Uterus (tissue), 4 donors: ENCODE measurements around the gene SFXN3. TPM values are rescaled to one million over a fixed set of nuclear protein-coding genes. Genes with fewer than 3 reads are reported as not detected.

Source experiments
- DNase-seq, 2 donors: peaks; one replicate each; pipeline ENCODE4 v3.0.0-alpha.2; 2019 to 2020
- H3K27ac ChIP-seq, 2 donors: fragments of 200-600 bp; sonication (generic); 1 replicate in 1 of 2; 2 replicates in 1 of 2; pipeline ENCODE4 v1.5.1; 2016 to 2018
- H3K27me3 ChIP-seq, 2 donors: fragments of 200-600 bp; sonication (generic); one replicate each; pipeline ENCODE4 v1.5.1; 2018 to 2019; ENCODE audit warnings: control low read depth in 1 of 2
- H3K36me3 ChIP-seq, 2 donors: fragments of 200-600 bp; sonication (generic); one replicate each; pipeline ENCODE4 v1.5.1; 2019; ENCODE audit warnings: control low read depth in 1 of 2
- H3K4me1 ChIP-seq, 2 donors: fragments of 200-600 bp; sonication (generic); one replicate each; pipeline ENCODE4 v1.5.1; 2018 to 2019; ENCODE audit warnings: control low read depth in 1 of 2
- H3K4me3 ChIP-seq, 2 donors: fragments of 200-600 bp; sonication (generic); 1 replicate in 1 of 2; 2 replicates in 1 of 2; pipeline ENCODE4 v1.5.1; 2018 to 2019; ENCODE audit warnings: mild to moderate bottlenecking in 1 of 2
- H3K9me3 ChIP-seq, 2 donors: fragments of 200-600 bp; sonication (generic); one replicate each; pipeline ENCODE4 v1.5.1; 2019; ENCODE audit warnings: control low read depth in 1 of 2
- CTCF ChIP-seq, 4 experiments: fragments of 200-600 bp in 2 of 4; fragments of 450-650 bp in 2 of 4; sonication (generic) in 2 of 4; IDR thresholded peaks; one replicate each; pipeline ENCODE4 v1.5.1; 2016 to 2019; ENCODE audit warnings: antibody characterized with exemption in 4 of 4, mild to moderate bottlenecking in 2 of 4, moderate library complexity in 1 of 4
- POLR2A ChIP-seq, 2 donors: fragments of 450-650 bp; IDR thresholded peaks; one replicate each; pipeline ENCODE4 v1.6.1; 2016; ENCODE audit warnings: antibody characterized with exemption in 2 of 2, mild to moderate bottlenecking in 1 of 2, moderate library complexity in 1 of 2
- intact Hi-C: fragments of 100-400 bp; cut with DNase I; formaldehyde crosslinking; loops from one replicate; pipeline ENCODE4 v1.15.1; 2023; ENCODE audit warnings: low total_unique reads
- total RNA-seq, 4 donors: library from RNA; depleted of rRNA in 3 of 4; stranded (reverse); fragments of >200 nt in 3 of 4; gene quantifications; one replicate each; pipeline versions ENCODE4 v1.1.0 to v1.2.4, GENCODE V29; 2014 to 2023
- donor health status: DM: yes; HTN: yes; CAD: no.

Gene SFXN3
- total RNA-seq, 4 donors from 2014 or later: 34.6 to 161 (median 58.1) TPM

- intact Hi-C loops: no loop called here
- Histone ChIP-seq H3K27me3 (no peaks in the 10 kb centered on the region), H3K36me3 (no peaks in the 10 kb centered on the region), H3K4me1 (peaks cover 0 to 5% of the 10 kb centered on the region in 2 donors), H3K27ac (peak overlapping the region in 1 of 2 donors; percentile 95), H3K4me3 (no peak overlapping the region), H3K9me3 (no peaks in the 10 kb centered on the region)
- TF ChIP-seq CTCF (IDR thresholded peaks at IDR 0.05) (peak; percentile 82 to 89 (median 87)), POLR2A (IDR thresholded peaks at IDR 0.05) (no peak)
- DNase-seq: peak; percentile 84 to 89
Measured at GRCh38 chr10:101041252-101041761, 10.3 kb downstream of the SFXN3 start.

- intact Hi-C loops: no loop called here
- Histone ChIP-seq H3K9me3 (no peaks in the 10 kb centered on the region), H3K27me3 (peaks cover 0 to 2% of the 10 kb centered on the region in 2 donors), H3K4me1 (peaks cover 0 to 5% of the 10 kb centered on the region in 2 donors), H3K4me3 (peak overlapping the region; percentile 38 to 50), H3K36me3 (no peaks in the 10 kb centered on the region), H3K27ac (peak overlapping the region; percentile 86 to 95)
- TF ChIP-seq CTCF (IDR thresholded peaks at IDR 0.05) (no peak), POLR2A (IDR thresholded peaks at IDR 0.05) (no peak)
- no peak for DNase-seq
Measured at GRCh38 chr10:101042118-101042517, 11.1 kb downstream of the SFXN3 start.

GRCh38 chr10:101042667-101043362, 11.8 kb downstream of the SFXN3 start:
- peak; percentile 96 to 97 for DNase-seq
- intact Hi-C loops: no loop called here
- Histone ChIP-seq H3K36me3 (no peaks in the 10 kb centered on the region), H3K4me3 (peak overlapping the region; percentile 38 to 50), H3K4me1 (peaks cover 0 to 5% of the 10 kb centered on the region in 2 donors), H3K9me3 (no peaks in the 10 kb centered on the region), H3K27ac (peak overlapping the region; percentile 86 to 95), H3K27me3 (peaks cover 0 to 9% of the 10 kb centered on the region in 2 donors)
- peak in 2 of 4 experiments; percentile 2 to 20 for TF ChIP-seq CTCF (IDR thresholded peaks at IDR 0.05)
- TF ChIP-seq POLR2A (IDR thresholded peaks at IDR 0.05): peak in 1 of 2 donors; percentile 61

- Histone ChIP-seq H3K4me3 (peak overlapping the region; percentile 38 to 50), H3K9me3 (no peaks in the 10 kb centered on the region), H3K27me3 (peaks cover 4 to 15% of the 10 kb centered on the region in 2 donors), H3K4me1 (peaks cover 0 to 5% of the 10 kb centered on the region in 2 donors), H3K27ac (peak overlapping the region; percentile 86 to 95), H3K36me3 (no peaks in the 10 kb centered on the region)
- TF ChIP-seq CTCF (IDR thresholded peaks at IDR 0.05): no peak
- no peak for TF ChIP-seq POLR2A (IDR thresholded peaks at IDR 0.05)
- intact Hi-C loops: no loop called here
- DNase-seq: no peak
Measured at GRCh38 chr10:101043363-101043707, 12.3 kb downstream of the SFXN3 start.

GRCh38 chr10:101044117-101044516, 13.1 kb downstream of the SFXN3 start:
- no peak for TF ChIP-seq POLR2A (IDR thresholded peaks at IDR 0.05)
- no peak for TF ChIP-seq CTCF (IDR thresholded peaks at IDR 0.05)

More at GRCh38 chr10:101044117-101044516, 13.1 kb downstream of the SFXN3 start:
- H3K9me3 ChIP-seq: no peaks in the 10 kb centered on the region
- intact Hi-C loops: no loop called here
- H3K27ac ChIP-seq: no peak overlapping the region
- H3K27me3 ChIP-seq: peaks cover 10 to 22% of the 10 kb centered on the region in 2 donors
- H3K36me3 ChIP-seq: no peaks in the 10 kb centered on the region
- no peak overlapping the region for H3K4me3 ChIP-seq
- H3K4me1 ChIP-seq: peaks cover 0 to 5% of the 10 kb centered on the region in 2 donors
- DNase-seq: no peak
